Fibroblast of skin of abdomen (primary cell): ENCODE results near the gene TCEAL7. TPM values are rescaled to one million over a fixed set of nuclear protein-coding genes. Genes with fewer than 3 reads are reported as not detected.
"Not testable (repeated sequence)": the region's sequence is repeated elsewhere in the genome, so short reads cannot be mapped to it uniquely, and the experiment has no call there.

Source experiments
- DNase-seq: peaks from one replicate; pipeline ENCODE4 v3.0.0-alpha.2; 2013
- polyA plus RNA-seq, 2 experiments: library from polyadenylated mRNA; unstranded; fragments of 120-200 nt; gene quantifications; one replicate each; pipeline ENCODE4 v1.2.1, GENCODE V29; 2013; ENCODE audit not compliant: insufficient read length in 2 of 2

The TCEAL7 gene, protein sequence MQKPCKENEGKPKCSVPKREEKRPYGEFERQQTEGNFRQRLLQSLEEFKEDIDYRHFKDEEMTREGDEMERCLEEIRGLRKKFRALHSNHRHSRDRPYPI
- polyA plus RNA-seq (2013, experiment 1 of 2; ENCODE audit: insufficient read length), result 25.9 TPM
- polyA plus RNA-seq (2013, experiment 2 of 2; ENCODE audit: insufficient read length), result 25.2 TPM

DNA sequence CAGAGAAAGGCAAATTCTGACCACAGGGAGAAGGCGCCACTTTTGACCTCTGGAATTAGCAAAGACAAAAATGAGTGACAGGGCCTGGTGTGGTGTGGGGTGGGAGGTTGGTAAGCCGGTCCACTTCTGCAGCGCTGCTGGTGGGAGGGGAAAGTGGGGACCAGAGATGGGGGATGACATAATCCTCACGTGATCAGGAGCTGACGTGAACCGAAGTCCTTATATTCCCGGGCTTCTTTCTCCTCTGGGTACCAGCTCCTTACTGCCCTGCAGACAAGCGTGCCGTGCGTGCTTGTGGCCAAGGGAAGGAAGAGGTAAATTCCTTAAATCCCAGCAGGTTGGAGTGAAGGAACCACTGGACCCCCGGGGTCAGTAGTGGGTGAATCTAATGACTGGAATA, at the start of gene TCEAL7:
TCEAL7 (plus strand) TSS at position 249 of the 400 bp plus-strand sequence. CDS start 1,165 bp downstream, outside the sequence.
- peak; percentile 42 for DNase-seq

DNA sequence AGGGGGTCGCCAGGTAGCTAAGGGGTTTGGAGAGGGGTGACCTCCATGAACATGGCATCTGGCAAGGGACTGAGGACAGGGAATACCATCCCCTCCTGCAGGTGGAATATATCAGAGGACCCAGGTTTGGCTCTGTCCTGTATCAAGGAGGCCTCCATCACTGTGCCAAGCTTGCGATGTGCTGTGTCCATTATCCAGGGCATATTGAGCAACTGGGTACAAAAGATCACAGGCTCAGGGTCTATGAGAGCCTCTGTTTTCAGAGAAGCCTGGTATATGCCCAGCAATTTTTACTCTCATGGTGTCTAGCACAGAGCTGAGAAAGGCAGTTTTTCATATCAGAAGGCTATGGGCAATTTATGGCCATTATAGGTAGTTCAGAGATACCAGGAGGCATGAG, 36.9 kb upstream of the TCEAL7 start:
- no peak for DNase-seq

DNA sequence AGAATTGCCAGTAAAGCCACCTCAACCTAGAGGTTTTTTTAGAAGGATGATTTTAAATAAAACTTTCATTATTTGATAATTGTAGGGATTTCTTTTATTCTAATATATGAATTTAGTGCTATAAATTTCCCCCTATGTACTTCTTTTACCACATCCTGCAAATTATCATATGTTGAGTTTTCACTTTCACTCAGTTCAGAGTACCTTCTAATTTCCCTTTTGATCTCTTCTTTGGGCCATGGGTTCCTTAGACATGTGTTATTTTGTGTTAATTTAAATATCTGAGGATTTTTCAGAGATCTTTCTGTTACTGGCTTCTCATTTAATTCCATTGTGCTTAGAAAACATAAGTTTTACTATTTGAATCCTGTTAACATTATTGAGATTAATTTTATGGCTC, 25.3 kb upstream of the TCEAL7 start:
- no peak for DNase-seq

DNA sequence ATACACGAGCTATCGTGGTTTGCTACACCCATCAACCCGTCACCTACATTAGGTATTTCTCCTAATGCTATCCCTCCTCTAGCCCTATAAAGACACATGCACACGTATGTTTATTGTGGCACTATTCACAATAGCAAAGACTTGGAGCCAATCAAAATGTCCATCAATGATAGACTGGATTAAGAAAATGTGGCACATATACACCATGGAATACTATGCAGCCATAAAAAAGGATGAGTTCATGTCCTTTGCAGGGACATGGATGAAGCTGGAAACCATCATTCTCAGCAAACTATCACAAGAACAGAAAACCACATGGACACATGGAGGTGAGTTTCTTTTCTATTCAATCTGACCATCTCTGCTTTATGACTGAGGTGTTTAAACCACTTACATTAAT, 24.4 kb upstream of the TCEAL7 start:
- DNase-seq, result not testable (repeated sequence)

DNA sequence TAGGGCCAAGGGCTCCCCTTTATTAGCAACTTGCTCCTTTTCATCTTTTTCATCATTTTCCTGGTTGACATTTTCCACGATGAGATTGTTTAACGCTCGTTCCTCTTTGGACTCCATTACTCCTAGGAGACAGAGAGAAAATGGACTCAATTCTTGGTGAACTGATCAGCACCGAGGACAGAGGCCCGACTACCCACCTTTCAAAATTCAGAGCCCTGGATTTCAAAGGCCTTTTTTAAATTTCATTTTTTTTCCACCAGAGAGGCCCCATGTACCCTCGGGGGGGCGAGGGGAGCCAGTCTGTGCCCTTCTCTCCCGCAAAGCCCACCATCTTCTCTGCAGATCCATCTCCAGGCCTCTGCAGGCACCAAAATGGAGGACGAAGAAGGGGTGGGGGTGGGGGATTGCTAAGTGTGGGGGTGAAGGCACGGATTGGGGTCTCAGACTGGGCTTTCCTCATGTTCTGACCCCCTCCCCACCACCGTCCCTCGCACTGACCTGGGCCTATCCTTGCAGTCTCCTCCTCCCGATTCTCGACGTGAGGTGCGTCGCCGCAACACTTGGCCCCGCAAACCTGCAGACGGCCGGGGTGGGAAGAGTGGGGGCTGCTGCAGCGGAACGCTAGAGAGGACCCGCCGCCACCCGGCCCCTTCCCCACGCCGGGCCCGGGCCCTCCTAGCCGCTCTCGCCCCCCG, 20.0 kb upstream of the TCEAL7 start:
- DNase-seq, result no peak

DNA sequence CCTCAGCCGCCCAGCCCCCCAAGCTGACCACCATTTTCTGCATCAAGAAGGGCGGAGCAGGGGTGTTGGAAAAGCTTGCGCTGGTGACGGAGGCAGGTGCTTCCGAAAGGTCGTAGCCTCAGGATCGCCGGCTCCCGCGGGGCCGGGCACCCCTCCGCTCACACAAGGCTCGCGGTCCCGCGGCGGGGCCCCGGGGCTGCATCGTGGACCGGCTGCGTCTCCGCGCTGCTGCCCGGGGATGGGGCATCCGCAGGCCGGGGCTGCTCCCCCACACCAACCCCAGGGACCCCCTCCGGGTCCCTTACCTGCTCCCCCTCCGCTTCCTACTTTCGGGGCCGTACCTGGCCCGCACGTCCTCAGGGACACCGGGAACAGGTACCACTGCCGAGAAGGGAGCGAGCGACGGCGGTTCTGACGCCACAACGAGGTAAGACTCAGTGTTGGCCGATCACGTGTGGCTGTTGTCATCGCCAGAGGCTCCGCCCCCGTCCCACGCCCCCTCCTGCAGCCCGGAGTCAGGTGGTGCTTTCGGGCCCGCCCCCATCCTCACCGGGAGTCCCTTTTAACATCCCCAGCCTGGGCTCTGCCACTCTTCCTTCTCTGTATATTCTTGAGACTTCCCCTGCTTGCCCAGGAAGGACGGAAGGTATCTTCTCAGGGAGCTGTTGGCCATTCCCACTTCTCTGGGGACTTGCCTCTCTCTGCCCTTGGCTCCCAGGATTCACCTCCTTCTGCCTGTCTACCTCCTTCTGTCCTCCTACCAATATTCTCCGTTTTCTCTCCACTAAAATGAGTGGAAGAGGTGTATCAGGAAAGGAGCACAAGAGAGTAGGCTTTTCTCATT, 19.3 kb upstream of the TCEAL7 start, which contains the start of gene BEX2:
BEX2 (minus strand) TSS at position 436 of the 844 bp plus-strand sequence. CDS start 1,014 bp downstream, outside the sequence.
- peak; percentile 1 for DNase-seq

DNA sequence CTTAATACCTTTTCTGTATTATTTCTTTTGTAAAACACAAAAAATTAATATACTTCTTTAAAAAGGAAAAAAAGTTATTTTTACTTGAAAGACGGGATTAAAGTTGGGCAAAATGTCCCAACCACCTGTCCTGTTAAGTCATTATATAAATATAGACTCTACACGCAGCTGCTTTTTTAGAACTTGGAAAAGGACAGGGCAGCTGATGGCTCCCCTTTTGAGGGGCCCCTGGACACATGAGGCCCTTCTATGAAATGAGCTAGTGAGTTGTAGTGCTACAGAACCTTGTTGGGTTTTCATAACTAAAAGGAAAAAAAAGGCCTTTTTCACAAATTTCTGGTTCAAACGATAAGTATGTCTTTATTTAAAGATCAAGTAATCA, 18.6 kb upstream of the TCEAL7 start:
- DNase-seq, result no peak

DNA sequence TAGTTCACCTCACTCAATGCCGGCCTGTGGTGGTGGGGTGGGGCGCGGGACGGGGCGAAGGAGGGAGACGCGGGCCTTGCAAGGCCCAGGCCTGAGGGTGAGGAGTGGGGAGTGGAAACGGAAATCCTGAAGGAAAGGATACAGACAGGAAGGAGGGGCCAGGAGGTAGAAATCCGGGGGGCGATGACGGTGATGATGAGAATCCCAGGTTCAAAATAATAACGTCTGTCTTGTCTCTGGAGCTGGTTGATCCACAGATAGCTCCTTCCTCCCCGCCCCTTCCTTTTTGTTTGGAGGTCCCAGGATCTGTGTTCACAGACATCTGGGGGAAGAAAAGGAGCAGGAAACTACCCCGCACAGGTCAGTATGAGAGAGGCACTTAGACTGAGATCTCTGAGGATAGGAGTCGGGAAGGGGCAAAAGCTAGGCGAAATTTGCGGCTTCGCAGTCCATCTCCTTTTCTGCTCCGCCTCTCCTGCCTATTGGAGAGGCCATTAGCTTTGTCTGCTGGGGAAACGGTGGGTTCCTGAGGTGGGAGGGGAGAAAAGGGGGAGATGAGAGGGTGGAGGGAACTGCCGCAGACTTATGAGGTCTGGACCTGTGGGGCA, 746 bp downstream of the TCEAL7 start:
- peak; percentile 22 for DNase-seq

DNA sequence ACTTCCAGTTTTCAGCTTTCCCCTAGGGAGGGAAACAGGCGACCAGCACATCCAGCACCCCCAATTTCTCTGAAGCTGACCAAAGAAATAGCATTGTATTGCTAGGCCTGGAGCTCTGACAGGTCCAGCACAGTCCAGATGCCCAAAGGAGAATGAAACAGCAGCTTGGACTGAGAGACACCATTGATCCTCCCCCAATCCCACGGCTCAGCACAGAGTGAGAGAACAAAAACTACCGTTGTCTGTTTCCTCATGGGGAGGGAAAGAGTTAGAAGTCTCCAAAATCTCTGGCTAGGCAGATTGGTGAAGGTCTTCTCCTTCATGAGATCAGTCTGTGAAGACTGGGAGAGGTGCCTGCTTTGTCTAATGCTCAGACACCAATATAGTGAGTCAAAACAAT, 8.6 kb downstream of the TCEAL7 start:
- DNase-seq, result no peak

DNA sequence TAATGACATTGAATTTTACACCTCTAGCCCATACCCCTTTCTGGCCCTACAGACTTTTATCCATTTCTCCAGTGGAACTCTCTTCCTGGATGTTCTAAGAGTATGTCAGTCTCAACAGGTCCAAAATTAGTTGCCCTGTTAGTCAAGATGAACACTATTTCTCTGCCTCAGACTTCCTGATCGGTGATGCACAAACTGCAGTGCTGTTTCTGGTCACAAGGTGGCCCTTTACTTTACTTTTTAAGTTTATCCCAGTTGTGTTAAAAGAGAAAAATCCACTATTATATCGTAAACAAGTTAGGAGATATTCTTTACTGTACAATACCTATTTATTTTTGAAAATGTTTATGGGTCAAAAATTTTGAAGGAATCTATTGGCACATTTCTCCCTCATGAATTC, 13.1 kb downstream of the TCEAL7 start:
- DNase-seq, result peak; percentile 23

DNA sequence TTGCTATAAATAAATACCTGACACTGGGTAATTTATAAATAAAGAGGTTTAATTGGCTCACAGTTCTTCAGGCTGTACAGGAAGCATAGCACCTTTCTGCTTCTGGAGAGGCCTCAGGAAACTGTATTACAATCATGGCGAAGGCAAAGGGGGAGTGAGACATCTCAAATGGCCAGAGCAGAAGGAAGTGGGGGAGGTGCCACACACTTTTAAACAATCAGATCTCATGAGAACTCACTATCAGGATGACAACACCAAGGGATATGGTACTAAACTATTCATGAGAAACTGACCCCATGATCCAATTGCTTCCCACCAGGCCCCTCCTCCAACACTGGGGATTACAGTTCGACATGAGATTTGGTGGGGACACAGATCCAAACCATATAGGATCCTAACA, 14.6 kb downstream of the TCEAL7 start:
- DNase-seq, result no peak

DNA sequence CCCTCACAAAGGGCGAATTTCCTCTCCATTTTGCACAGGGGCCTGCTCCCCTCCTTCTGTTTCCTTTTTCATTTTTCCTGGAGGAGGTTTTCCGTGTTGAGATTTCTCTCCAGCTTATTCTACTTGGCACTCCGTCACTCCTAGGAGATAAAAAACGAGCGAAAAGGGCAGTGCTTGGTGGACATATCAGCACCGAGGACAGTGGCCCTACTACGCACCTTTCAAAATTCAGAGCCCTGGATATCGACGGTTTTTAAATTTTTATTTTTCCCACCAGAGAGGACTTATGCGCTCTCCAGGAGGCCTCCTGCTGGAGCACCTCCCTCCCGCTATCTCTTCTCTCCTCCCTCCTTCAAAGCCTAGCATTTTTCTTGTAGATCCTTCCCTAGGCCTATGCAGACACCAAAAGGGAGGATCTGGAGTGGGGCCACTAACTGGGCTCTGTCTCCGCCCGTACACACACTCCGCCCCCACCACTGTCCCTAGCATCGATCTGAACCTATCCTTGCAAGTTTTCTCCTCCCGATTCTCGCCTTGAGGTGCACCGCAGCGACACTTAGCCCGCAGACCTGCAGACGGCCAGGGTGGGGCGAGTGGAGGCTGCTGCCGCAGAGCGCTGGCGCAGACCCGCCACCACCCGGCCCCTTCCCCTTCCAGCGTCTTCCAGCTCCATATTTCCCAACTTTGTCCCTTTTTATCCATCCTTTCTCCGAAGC, 17.8 kb downstream of the TCEAL7 start:
- no peak for DNase-seq

DNA sequence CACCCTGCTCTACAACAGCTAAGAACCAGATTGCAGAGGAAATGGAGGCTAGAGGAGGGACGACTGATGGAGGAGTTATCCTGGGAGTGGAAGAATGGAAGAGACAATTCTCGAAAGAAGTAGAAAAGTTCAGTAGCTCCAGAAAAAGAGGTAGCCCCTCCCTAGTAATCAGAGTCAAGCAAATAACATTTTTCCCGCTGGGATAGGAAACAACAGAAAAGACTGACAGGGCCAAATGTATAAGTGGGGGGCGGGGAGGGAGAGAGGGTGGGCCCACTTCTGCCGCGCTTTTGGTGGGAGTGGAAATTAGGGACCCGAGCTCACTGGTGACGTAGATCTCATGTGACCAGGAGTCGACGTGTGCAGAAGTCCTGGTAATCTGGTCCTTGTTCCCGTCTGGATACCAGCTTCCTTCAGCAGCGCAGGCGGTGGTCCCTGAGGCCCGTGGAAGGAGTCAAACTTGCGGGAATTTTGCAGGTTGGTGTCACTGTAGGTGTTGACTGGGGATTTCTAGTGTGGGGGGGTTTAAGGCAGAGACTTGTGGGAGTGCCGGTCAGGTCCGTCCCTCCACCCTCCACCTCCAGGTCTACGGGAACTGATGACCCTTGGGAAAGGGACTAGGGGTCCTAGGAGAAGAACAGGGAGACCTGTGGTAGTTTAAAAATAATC, 26.2 kb downstream of the TCEAL7 start, which contains the start of gene TCEAL9:
TCEAL9 (plus strand) TSS at position 377 of the 669 bp plus-strand sequence. CDS start 1,179 bp downstream, outside the sequence.
- DNase-seq, result peak; percentile 80

DNA sequence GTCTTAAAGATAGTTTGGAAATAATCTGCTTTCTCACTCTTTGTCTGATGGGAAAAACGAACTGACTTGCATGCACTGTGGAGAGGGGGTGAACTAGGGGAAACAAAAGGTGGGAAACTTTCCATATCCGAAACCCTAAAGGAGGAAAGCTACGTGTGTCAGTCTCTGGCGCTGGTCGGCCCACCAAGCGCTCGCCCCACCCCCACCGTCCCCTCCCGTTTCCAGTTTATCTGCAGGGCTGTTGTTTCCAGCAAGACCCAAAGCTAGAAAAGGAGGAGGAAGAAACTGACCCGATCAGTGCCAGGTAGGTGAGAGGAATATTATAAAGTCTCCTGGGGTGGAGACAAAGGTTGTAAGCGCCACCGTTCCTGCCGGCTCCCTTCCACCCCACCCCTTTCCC, 26.8 kb downstream of the TCEAL7 start:
- DNase-seq, result no peak

DNA sequence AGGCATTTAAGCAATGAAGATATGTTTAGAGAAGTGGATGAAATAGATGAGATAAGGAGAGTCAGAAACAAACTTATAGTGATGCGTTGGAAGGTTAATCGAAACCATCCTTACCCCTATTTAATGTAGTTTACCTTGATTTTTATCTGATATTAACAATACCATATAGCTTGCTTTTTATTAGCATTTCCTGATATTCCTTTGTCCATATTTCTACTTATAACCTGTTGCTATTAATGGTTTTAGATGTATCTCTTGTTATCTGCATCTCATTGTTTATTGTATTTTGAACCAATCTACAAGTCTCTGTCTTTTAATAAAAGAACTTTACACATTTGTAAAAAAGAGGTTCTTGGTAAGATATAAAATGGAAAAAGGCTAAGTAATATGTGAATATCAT, 27.8 kb downstream of the TCEAL7 start:
- no peak for DNase-seq

DNA sequence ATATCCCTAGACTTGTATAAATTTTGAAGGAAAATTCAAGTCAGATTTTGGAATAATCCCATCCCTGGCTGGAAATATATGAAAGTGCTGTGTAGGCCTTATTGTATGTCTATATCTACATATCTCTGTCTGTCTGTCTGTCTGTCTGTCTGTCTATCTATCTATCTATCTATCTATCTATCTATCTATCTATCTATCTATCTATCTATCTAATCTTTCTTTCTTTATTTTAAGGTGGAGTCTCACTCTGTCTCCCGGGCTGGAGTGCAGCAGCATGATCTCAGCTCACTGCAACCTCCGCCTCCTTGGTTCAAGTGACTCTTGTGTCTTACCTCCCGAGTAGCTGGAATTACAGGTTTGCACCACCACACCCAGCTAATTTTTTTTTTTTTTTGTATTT, 29.6 kb downstream of the TCEAL7 start:
- DNase-seq, result not testable (repeated sequence)

DNA sequence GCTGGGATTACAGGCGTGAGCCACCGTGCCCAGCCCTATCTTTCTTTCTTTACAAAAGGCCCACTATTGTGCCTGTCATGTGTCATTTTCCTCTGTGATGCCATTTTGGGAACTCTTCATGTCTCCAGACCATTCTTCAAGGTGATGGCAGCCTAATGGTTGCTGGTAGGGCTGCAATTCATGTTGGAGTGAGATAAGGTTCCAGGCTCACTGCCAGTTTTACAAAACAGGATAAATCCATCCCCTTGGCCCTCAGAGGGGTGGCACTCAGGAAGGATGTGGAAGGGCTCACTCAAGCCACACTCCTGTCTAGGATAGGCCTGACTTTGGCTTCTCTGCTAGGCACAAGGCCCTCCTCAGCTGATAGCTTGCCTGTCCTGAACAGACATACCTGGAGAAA, 30.1 kb downstream of the TCEAL7 start:
- no peak for DNase-seq

DNA sequence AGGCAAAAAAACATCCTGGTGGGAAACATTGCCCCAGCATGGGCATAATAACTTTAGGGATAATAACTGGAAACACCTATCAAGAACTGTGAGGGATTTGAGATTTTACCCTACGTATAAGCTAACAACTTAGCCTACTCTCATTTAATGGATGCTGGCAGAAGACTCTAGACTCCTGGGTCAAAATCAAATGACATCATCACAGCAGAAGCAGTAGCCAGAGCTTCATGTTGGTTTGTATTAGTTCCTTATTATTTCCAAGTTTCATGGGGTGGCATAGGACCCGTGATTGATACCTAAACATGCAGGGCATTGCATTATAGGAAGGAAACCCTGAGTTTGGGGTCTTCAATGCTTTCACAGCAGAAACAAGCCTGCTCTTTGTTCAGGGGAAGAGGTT, 30.9 kb downstream of the TCEAL7 start:
- DNase-seq, result no peak

DNA sequence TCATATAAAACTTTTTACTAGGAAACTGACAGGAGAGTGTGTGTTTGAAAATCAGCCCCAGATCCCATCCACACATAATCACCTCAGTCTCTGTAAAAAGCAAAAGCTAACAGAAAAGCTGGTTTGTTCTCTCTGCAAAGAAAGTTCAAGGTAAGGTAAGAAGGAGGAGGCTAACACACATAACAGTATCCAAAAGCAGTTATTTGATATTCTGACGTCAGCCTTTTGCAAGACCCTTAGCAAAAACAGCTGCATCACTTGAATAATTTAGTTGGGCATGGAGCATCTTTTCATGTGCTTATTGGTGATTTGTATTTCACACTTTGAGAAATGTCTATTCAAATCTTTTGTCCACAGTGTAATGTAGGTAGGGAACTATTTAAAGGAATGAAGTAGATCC, 31.8 kb downstream of the TCEAL7 start:
- DNase-seq, result no peak

DNA sequence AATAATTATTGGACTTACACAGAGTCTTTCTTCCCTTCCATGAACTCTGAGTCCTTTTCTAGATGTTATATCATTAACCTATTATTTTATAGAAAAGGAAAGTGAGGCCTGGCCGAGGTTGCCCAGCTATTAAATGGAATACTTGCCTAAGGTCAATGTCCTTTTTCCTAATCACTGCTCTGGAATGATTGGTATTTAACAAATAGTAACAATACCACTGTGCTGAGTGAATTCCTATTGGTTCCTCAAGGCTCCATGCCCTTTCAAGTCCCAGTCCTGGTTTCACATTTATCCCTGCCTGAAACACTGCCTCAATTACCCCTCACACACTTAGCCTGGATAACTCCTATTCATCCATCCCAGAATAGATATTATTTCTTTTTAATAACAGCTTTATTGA, 32.4 kb downstream of the TCEAL7 start:
- DNase-seq, result peak; percentile 15

DNA sequence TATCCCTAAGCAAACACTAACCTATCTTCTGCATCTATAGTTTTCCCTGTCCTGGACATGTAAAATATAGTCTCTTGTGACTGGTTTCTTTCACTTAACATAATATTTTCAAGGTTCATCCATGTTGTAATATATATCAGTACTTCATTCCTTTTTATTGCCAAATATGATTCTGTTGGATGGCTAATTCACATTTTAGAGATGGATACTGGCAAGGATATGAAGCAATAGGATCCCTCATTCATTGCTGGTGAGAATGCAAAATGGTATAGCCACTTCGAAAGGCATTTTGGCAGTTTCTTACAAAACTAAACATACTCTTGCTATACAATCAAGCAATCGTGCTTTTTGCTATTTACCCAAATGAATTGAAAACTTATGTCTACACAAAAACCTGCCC, 33.0 kb downstream of the TCEAL7 start:
- no peak for DNase-seq

DNA sequence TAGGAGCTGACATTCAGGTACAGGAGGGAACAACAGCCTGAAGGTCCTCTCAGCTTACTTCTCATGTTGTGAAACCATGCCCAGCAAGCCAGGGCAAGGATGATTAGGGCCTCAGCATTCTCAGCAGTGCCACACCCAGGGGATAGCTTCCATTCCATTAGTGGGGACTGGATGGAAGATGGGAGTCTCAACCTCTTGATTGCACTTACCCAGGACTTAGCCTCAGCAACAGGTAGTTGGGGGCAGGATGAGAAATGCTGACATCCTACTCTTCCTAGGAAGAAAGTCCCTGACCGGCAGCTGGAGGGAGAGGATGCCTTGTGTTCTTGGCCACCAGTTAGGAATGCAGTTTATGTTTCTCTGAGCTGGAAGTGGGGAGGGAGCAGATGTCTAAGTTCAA, 37.5 kb downstream of the TCEAL7 start:
- no peak for DNase-seq
